ENCODE data around the gene HDAC1. TPM values are rescaled to one million over a fixed set of nuclear protein-coding genes. Genes with fewer than 3 reads are reported as not detected.
"Not testable (repeated sequence)": the region's sequence is repeated elsewhere in the genome, so short reads cannot be mapped to it uniquely, and the experiment has no call there.

The HDAC1 gene
- total and polyA plus RNA-seq, 10 donors, result 83.0 to 116 (median 98.7) TPM

DNA sequence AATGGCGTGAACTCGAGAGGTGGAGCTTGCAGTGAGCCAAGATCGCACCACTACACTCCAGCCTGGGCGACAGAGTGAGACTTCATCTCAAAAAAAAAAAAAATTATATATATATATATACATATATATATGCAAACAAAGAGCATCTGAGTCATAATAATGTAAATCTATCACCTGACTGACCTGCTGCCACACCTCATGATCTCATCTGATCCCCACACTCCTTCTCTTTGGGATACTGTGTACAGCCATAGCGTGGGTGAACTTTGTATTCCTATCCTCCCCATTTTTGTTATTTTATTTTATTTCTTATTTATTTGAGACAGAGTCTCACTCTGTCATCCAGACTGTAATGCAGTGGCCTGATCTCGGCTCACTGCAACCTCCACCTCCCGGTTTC is 2.6 kb upstream of the HDAC1 start:
- intact Hi-C loops (cut with DNase I; ENCODE audit: low total_unique reads), result no loop called here
- no peak for DNase-seq
- 96 to 99% (median 97%) methylated on average over 7 of the region's 7 CpGs for WGBS, 5 donors
- peaks cover 17 to 34% (median 31%) of the 10 kb centered on the region in 6 donors for H3K4me1 ChIP-seq
- H3K27me3 ChIP-seq (replicated peaks in 1 of 7), result no peaks in the 10 kb centered on the region
- H3K4me3 ChIP-seq, result no peak overlapping the region
- H3K36me3 ChIP-seq, result peaks cover 0 to 30% (median 8%) of the 10 kb centered on the region in 6 donors
- TF ChIP-seq, protein P1, sequence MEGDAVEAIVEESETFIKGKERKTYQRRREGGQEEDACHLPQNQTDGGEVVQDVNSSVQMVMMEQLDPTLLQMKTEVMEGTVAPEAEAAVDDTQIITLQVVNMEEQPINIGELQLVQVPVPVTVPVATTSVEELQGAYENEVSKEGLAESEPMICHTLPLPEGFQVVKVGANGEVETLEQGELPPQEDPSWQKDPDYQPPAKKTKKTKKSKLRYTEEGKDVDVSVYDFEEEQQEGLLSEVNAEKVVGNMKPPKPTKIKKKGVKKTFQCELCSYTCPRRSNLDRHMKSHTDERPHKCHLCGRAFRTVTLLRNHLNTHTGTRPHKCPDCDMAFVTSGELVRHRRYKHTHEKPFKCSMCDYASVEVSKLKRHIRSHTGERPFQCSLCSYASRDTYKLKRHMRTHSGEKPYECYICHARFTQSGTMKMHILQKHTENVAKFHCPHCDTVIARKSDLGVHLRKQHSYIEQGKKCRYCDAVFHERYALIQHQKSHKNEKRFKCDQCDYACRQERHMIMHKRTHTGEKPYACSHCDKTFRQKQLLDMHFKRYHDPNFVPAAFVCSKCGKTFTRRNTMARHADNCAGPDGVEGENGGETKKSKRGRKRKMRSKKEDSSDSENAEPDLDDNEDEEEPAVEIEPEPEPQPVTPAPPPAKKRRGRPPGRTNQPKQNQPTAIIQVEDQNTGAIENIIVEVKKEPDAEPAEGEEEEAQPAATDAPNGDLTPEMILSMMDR (IDR thresholded peaks at IDR 0.05 in 8 of 11, conservative IDR thresholded peaks at IDR 0.05 in 3 of 11), result no peak
- TF ChIP-seq POLR2AphosphoS5 (IDR thresholded peaks at IDR 0.05) (no peak), POLR2A (IDR thresholded peaks at IDR 0.05) (no peak)
- no peaks in the 10 kb centered on the region for H3K9me3 ChIP-seq
- H3K27ac ChIP-seq, result no peak overlapping the region

DNA sequence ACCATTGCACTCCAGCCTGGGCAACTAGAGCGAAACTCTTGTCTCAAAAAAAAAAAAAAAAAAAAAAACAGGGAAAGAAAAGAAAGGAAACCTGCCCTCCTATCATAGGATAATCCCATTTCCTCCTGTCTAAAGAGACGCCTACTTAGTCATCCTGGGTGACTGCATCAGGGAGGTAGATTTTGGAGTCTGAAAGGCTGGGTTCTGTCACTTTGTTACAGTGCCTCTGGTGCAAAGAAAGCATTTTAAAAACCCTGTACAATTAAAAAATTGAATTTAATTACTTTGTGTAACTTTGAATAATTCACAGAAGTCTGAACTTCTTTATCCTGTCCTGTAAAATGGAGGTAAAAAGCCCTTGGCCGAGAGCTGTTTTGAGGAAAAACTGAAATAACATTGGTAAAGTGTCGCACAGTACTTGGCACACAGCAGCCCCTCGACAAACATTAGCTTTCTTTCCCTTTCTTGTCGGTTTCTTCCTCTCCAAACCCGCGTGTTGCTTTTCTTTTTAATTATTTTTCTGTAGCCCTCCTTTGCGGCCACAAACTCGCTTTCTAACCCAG is 657 bp upstream of the HDAC1 start:
- Histone ChIP-seq H3K9me3 (no peaks in the 10 kb centered on the region), H3K27ac (peak overlapping the region; percentile 83 to 95 (median 93)), H3K4me3 (peak overlapping the region; percentile 76 to 97 (median 88)), H3K27me3 (replicated peaks in 1 of 7) (no peaks in the 10 kb centered on the region), H3K36me3 (peaks cover 0 to 22% (median 0%) of the 10 kb centered on the region in 6 donors), H3K4me1 (peaks cover 29 to 54% (median 49%) of the 10 kb centered on the region in 6 donors)
- no peak for DNase-seq
- 31 to 43% (median 35%) methylated on average over 10 of the region's 10 CpGs for WGBS, 5 donors
- intact Hi-C loops (cut with DNase I; ENCODE audit: low total_unique reads), result no loop called here
- no peak for TF ChIP-seq POLR2A (IDR thresholded peaks at IDR 0.05)
- TF ChIP-seq, protein P1 (IDR thresholded peaks at IDR 0.05 in 8 of 11, conservative IDR thresholded peaks at IDR 0.05 in 3 of 11), result no peak
- no peak for TF ChIP-seq POLR2AphosphoS5 (IDR thresholded peaks at IDR 0.05)

DNA sequence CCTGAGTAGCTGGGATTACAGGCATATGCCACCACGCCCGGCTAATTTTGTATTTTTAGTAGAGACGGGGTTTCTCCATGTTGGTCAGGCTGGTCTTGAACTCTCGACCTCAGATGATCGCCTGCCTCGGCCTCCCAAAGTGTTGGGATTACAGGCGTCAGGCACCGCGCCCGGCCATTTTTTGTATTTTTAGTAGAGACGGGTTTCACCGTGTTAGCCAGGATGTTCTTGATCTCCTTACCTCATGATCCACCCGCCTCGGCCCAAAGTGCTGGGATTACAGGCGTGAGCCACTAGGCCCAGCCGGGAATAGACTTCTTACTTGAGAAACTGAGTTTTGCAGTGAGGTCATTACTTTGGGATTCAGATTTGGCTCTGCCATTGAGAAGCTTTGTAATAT is 6.3 kb downstream of the HDAC1 start:
- Histone ChIP-seq H3K4me1 (peaks cover 14 to 89% (median 52%) of the 10 kb centered on the region in 6 donors), H3K36me3 (peaks cover 0 to 83% (median 14%) of the 10 kb centered on the region in 6 donors)
- H3K27me3 ChIP-seq (replicated peaks in 1 of 7); DNase-seq; H3K27ac ChIP-seq; intact Hi-C loops (cut with DNase I; ENCODE audit: low total_unique reads); H3K4me3 ChIP-seq; H3K9me3 ChIP-seq: not testable (repeated sequence)
- 94 to 96% (median 96%) methylated on average over 16 of the region's 16 CpGs for WGBS, 5 donors

DNA sequence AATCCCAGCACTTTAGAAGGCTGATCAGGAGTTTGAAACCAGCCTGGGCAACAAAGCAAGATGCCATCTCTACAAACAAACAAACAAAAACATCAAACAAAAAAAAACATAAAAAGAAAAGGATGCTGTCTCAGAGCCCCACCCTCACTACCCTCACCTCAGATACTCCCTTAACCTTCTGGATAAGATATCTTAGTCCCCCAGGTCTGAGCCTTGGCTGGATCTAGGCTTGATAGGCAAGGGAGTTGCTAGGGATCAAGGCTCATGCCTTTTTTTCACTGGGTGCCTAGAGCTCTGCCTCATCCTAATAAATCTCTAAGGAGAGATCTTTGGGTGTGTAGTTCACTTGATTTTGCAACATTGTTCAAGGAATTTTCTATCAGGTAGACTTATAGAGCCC is 7.4 kb downstream of the HDAC1 start:
- no peak overlapping the region for H3K27ac ChIP-seq
- intact Hi-C loops (cut with DNase I; ENCODE audit: low total_unique reads), result no loop called here
- H3K27me3 ChIP-seq (replicated peaks in 1 of 7), result no peaks in the 10 kb centered on the region
- no peak for DNase-seq
- H3K9me3 ChIP-seq, result no peaks in the 10 kb centered on the region
- peaks cover 0 to 93% (median 25%) of the 10 kb centered on the region in 6 donors for H3K36me3 ChIP-seq
- no peak overlapping the region for H3K4me3 ChIP-seq
- TF ChIP-seq POLR2A (IDR thresholded peaks at IDR 0.05), result no peak
- TF ChIP-seq, protein P1 (IDR thresholded peaks at IDR 0.05 in 8 of 11, conservative IDR thresholded peaks at IDR 0.05 in 3 of 11), result no peak
- no peak for TF ChIP-seq POLR2AphosphoS5 (IDR thresholded peaks at IDR 0.05)
- peaks cover 7 to 78% (median 41%) of the 10 kb centered on the region in 6 donors for H3K4me1 ChIP-seq

Measured in spleen (tissue), 11 donors.